ENCODE data around the gene PAK3. TPM values are rescaled to one million over a fixed set of nuclear protein-coding genes. Genes with fewer than 3 reads are reported as not detected.

The PAK3 gene
- total RNA-seq, 1 experiment from 2014 or later, result not detected

DNA sequence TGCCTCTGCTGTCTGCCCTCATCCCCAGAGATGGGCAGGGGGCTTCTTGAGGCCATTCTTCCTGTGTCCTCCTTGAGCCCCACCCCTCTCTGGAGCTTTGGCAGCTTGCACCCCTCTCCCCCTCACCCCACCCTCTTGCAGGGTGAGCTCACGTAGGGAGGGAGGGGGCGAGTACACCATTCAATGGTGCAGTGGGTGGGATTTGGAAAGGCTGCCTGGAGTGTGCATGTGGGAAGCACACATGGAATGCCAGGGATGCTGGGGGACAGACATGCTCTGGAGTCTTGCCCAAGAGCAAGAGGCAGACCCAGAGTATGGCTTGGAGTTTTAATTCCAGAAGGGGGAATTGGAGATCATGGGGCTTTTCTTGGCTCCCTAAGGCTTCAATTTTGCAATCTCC is 5.6 kb downstream of the PAK3 start:
- BruUV-seq (replicated peaks), result no TSS peak
- H2AFZ ChIP-seq (ENCODE audit: low read depth, low read length, poor library complexity, severe bottlenecking), result no peak overlapping the region
- CTCF ChIA-PET, result no interaction called here
- H3K4me1 ChIP-seq (ENCODE audit: control insufficient read depth in 1 of 2, insufficient read depth in 2 of 2, low read length in 2 of 2), result no peaks in the 10 kb centered on the region
- intact Hi-C loops (cut with micrococcal nuclease), result loop anchor here (5.0 kb wide), 1 partner anchor 109 kb away; no protein-coding TSS in a partner anchor
- RAD21 ChIA-PET (ENCODE audit: low non-redundant PET in 1 of 2, low total read pairs in 2 of 2, uncharacterized antibody in 2 of 2, unreplicated experiment in 2 of 2), result no interaction called here
- H3K27me3 ChIP-seq (ENCODE audit: insufficient read depth, low read length), result no peaks in the 10 kb centered on the region
- TF ChIP-seq TCF7L2 (IDR thresholded peaks at IDR 0.05; ENCODE audit: borderline replicate concordance, extremely low read depth, insufficient read depth, insufficient read length) (no peak), ELF1 (IDR thresholded peaks at IDR 0.05; ENCODE audit: borderline replicate concordance, low read depth) (no peak), JUND (IDR thresholded peaks at IDR 0.05) (no peak), EGR1 (IDR thresholded peaks at IDR 0.05; ENCODE audit: low read depth) (no peak), SRF (IDR thresholded peaks at IDR 0.05; ENCODE audit: low read depth) (no peak), POLR2A (IDR thresholded peaks at IDR 0.05; ENCODE audit: borderline replicate concordance, extremely low read depth, insufficient read depth, insufficient read length) (no peak), ZFX (IDR thresholded peaks at IDR 0.05) (no peak), SIN3A (IDR thresholded peaks at IDR 0.05; ENCODE audit: low read depth) (no peak), ZNF274 (IDR thresholded peaks at IDR 0.05; ENCODE audit: low read depth, low read length) (no peak), EZH2 (IDR thresholded peaks at IDR 0.05) (no peak), CBX3 (IDR thresholded peaks at IDR 0.05; ENCODE audit: low read depth) (no peak), RAD21 (IDR thresholded peaks at IDR 0.05; ENCODE audit: low read depth) (no peak), EZH2phosphoT487 (IDR thresholded peaks at IDR 0.05; ENCODE audit: borderline replicate concordance) (no peak), SP1 (IDR thresholded peaks at IDR 0.05; ENCODE audit: low read depth) (no peak), FOSL1 (IDR thresholded peaks at IDR 0.05; ENCODE audit: low read depth) (no peak), YY1 (IDR thresholded peaks at IDR 0.05; ENCODE audit: extremely low read depth, insufficient replicate concordance, low read depth, low read length) (no peak), POLR2AphosphoS5 (IDR thresholded peaks at IDR 0.05; ENCODE audit: low read depth, low read length) (no peak)
- TF ChIP-seq, protein P1, sequence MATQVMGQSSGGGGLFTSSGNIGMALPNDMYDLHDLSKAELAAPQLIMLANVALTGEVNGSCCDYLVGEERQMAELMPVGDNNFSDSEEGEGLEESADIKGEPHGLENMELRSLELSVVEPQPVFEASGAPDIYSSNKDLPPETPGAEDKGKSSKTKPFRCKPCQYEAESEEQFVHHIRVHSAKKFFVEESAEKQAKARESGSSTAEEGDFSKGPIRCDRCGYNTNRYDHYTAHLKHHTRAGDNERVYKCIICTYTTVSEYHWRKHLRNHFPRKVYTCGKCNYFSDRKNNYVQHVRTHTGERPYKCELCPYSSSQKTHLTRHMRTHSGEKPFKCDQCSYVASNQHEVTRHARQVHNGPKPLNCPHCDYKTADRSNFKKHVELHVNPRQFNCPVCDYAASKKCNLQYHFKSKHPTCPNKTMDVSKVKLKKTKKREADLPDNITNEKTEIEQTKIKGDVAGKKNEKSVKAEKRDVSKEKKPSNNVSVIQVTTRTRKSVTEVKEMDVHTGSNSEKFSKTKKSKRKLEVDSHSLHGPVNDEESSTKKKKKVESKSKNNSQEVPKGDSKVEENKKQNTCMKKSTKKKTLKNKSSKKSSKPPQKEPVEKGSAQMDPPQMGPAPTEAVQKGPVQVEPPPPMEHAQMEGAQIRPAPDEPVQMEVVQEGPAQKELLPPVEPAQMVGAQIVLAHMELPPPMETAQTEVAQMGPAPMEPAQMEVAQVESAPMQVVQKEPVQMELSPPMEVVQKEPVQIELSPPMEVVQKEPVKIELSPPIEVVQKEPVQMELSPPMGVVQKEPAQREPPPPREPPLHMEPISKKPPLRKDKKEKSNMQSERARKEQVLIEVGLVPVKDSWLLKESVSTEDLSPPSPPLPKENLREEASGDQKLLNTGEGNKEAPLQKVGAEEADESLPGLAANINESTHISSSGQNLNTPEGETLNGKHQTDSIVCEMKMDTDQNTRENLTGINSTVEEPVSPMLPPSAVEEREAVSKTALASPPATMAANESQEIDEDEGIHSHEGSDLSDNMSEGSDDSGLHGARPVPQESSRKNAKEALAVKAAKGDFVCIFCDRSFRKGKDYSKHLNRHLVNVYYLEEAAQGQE (IDR thresholded peaks at IDR 0.05; ENCODE audit: low read depth), result no peak
- H3K4me2 ChIP-seq (ENCODE audit: low read length), result no peak overlapping the region
- POLR2A ChIA-PET, result no interaction called here
- no peak overlapping the region for H3K9ac ChIP-seq (ENCODE audit: low read length)
- H3K36me3 ChIP-seq (ENCODE audit: control insufficient read depth in 1 of 2, insufficient read depth in 2 of 2, low read length in 2 of 2), result no peaks in the 10 kb centered on the region
- DNase-seq (ENCODE audit: low read depth, low spot score) (no peak), ATAC-seq (no peak)
- H3K4me3 ChIP-seq (replicated peaks in 1 of 2; ENCODE audit: low read depth in 1 of 2, low read length in 2 of 2), result no peak overlapping the region
- H4K20me1 ChIP-seq (ENCODE audit: insufficient read depth), result no peaks in the 10 kb centered on the region
- no peaks in the 10 kb centered on the region for H3K9me3 ChIP-seq (ENCODE audit: control insufficient read depth in 1 of 2, insufficient read depth in 1 of 2, low read depth in 1 of 2, low read length in 2 of 2)
- no peaks in the 10 kb centered on the region for H3K79me2 ChIP-seq (ENCODE audit: insufficient read depth, low read length)
- H3K27ac ChIP-seq (ENCODE audit: low read depth, low read length), result no peak overlapping the region
- no peaks in the 10 kb centered on the region for H3K9me2 ChIP-seq (ENCODE audit: insufficient read depth)
